Upper lobe of right lung (tissue), 1 donor: ENCODE data around the gene ALDH1B1. TPM values are rescaled to one million over a fixed set of nuclear protein-coding genes. Genes with fewer than 3 reads are reported as not detected.

Source experiments
- ATAC-seq: fragments of 200-7000 bp; cut with Tn5 transposase; one replicate; pipeline ENCODE4 v1.9.1; 2020; ENCODE audit warnings: mild to moderate bottlenecking, moderate library complexity
- DNase-seq: peaks from one replicate; pipeline ENCODE4 v3.0.0-alpha.2; 2020
- H3K27ac ChIP-seq: fragments of 200-600 bp; one replicate; pipeline ENCODE4 v1.8.0; 2022
- H3K27me3 ChIP-seq: fragments of 200-600 bp; one replicate; pipeline ENCODE4 v1.8.0; 2022; ENCODE audit warnings: mild to moderate bottlenecking
- H3K36me3 ChIP-seq: fragments of 200-600 bp; one replicate; pipeline ENCODE4 v1.8.0; 2022
- H3K4me1 ChIP-seq: fragments of 200-600 bp; one replicate; pipeline ENCODE4 v1.8.0; 2022
- H3K4me3 ChIP-seq: fragments of 200-600 bp; one replicate; pipeline ENCODE4 v1.8.0; 2022; ENCODE audit warnings: mild to moderate bottlenecking
- H3K9me3 ChIP-seq: fragments of 200-600 bp; one replicate; pipeline ENCODE4 v1.8.0; 2022
- intact Hi-C: fragments of 100-400 bp; cut with DNase I; formaldehyde crosslinking; loops from one replicate; pipeline ENCODE4 v1.11.0; 2022
- long read RNA-seq: library from polyadenylated mRNA; unstranded; transcript quantifications from one replicate; pipeline ENCODE4 v2.0.0, GENCODE V29; 2021
- total RNA-seq: library from RNA; stranded (reverse); fragmentation: NEBNext Ultra II Directional; extraction: Animal tissue kit (Norgen Biotek cat#: 25700); gene quantifications from one replicate; pipeline ENCODE4 v1.2.1, GENCODE V29; 2021
- TF ChIP-seq, protein P1 (sequence below): fragments of 200-600 bp; IDR thresholded peaks from one replicate; pipeline ENCODE4 v1.8.0; 2022; ENCODE audit warnings: antibody characterized with exemption
- donor health status: DM: no; HTN: yes; CAD: no; lungs with severe emphysema.

The ALDH1B1 gene
- total RNA-seq = 13.7 TPM
- long read RNA-seq, transcript ALDH1B1-201 (2 exons, 3,066 nt) = major isoform, 41 of 48 reads
- long read RNA-seq, partial matches to known transcripts = 0 of 48 reads
- long read RNA-seq, other reads (novel, unspliced or antisense) = 5 of 48 reads

GRCh38 chr9:38392235-38393127 lies at the start of gene ALDH1B1:
Gene ALDH1B1 (plus strand): TSS chr9:38392702. CDS start chr9:38395749, 3,047 bp downstream.
- Histone ChIP-seq H3K27me3 (no peaks in the 10 kb centered on the region), H3K4me1 (peaks cover 8% of the 10 kb centered on the region), H3K4me3 (peak within 1 kb of the TSS; percentile 79), H3K9me3 (no peaks in the 10 kb centered on the region), H3K36me3 (peaks cover 11% of the 10 kb centered on the region), H3K27ac (peak within 1 kb of the TSS; percentile 45)
- peak; percentile 95 for DNase-seq
- intact Hi-C loops = no loop called here
- TF ChIP-seq, protein P1, sequence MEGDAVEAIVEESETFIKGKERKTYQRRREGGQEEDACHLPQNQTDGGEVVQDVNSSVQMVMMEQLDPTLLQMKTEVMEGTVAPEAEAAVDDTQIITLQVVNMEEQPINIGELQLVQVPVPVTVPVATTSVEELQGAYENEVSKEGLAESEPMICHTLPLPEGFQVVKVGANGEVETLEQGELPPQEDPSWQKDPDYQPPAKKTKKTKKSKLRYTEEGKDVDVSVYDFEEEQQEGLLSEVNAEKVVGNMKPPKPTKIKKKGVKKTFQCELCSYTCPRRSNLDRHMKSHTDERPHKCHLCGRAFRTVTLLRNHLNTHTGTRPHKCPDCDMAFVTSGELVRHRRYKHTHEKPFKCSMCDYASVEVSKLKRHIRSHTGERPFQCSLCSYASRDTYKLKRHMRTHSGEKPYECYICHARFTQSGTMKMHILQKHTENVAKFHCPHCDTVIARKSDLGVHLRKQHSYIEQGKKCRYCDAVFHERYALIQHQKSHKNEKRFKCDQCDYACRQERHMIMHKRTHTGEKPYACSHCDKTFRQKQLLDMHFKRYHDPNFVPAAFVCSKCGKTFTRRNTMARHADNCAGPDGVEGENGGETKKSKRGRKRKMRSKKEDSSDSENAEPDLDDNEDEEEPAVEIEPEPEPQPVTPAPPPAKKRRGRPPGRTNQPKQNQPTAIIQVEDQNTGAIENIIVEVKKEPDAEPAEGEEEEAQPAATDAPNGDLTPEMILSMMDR = no peak
- ATAC-seq = peak; percentile 99

- intact Hi-C loops = no loop called here
- no peaks in the 10 kb centered on the region for H3K9me3 ChIP-seq
- no peaks in the 10 kb centered on the region for H3K27me3 ChIP-seq
- no peak overlapping the region for H3K27ac ChIP-seq
- H3K4me3 ChIP-seq = no peak overlapping the region
- H3K4me1 ChIP-seq = no peaks in the 10 kb centered on the region
- TF ChIP-seq, protein P1 = no peak
- no peak for DNase-seq
- H3K36me3 ChIP-seq = no peaks in the 10 kb centered on the region
- ATAC-seq = no peak
Measured at GRCh38 chr9:38343037-38343436, 49.5 kb upstream of the ALDH1B1 start.

GRCh38 chr9:38343552-38343951 lies 49.0 kb upstream of the ALDH1B1 start:
- DNase-seq (no peak), ATAC-seq (no peak)
- intact Hi-C loops = no loop called here
- TF ChIP-seq, protein P1 = no peak
- Histone ChIP-seq H3K9me3 (no peaks in the 10 kb centered on the region), H3K27me3 (no peaks in the 10 kb centered on the region), H3K4me3 (no peak overlapping the region), H3K4me1 (no peaks in the 10 kb centered on the region), H3K36me3 (no peaks in the 10 kb centered on the region), H3K27ac (no peak overlapping the region)

GRCh38 chr9:38344566-38345324 lies 47.8 kb upstream of the ALDH1B1 start:
- no peaks in the 10 kb centered on the region for H3K4me1 ChIP-seq
- no peaks in the 10 kb centered on the region for H3K9me3 ChIP-seq
- H3K27me3 ChIP-seq = no peaks in the 10 kb centered on the region
- ATAC-seq (no peak), DNase-seq (no peak)
- H3K27ac ChIP-seq = no peak overlapping the region
- intact Hi-C loops = no loop called here
- H3K36me3 ChIP-seq = no peaks in the 10 kb centered on the region
- H3K4me3 ChIP-seq = no peak overlapping the region
- TF ChIP-seq, protein P1 = no peak

DNA sequence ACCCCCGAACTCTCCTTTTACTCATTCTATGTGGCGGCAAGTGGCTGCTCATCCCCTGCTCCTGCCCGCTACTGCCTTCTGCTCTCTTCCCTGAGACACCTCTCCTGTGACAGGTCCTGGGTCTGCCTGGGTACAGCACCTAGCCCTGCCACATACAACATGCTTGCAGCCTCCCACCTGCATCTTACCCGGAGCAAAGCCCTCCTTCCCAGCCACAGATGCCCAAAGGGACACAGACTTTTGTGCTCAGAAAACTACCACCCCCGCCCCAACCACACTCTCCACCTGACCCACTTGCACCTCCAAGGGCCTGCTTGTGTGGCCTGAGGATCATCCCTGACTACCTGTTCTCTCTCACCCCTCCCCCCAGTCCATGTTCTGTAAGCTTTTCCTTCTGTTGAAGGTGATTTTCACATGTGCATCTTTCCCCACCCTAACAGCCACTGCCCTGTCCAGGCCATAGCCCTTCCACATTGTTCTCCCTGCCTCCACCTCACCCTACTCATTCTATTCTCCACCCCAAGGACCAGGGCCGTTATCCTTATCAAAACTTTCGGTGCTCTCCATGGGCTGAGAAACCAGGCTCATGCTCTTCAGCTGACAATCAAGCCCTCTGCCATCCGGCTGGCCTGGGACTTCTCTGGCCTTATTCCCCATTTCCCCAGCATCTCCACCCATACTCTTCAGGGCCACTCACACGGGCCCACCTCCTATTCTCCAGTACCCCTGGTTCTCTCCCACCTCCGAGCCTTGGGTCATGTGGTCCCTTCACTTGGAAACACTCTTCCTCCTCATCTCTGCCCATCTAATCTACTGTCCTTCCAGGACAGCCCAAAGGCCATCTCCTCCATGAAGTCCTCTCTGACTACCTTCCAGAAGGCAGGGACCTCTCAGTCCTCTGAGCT lies 46.4 kb upstream of the ALDH1B1 start:
- TF ChIP-seq, protein P1 = no peak
- intact Hi-C loops = no loop called here
- H3K9me3 ChIP-seq = no peaks in the 10 kb centered on the region
- H3K4me1 ChIP-seq = no peaks in the 10 kb centered on the region
- no peak for ATAC-seq
- no peak overlapping the region for H3K4me3 ChIP-seq
- no peaks in the 10 kb centered on the region for H3K36me3 ChIP-seq
- no peaks in the 10 kb centered on the region for H3K27me3 ChIP-seq
- no peak overlapping the region for H3K27ac ChIP-seq
- DNase-seq = no peak
